HG02885 (cell line): ENCODE results near the gene GPR149.
"Not testable (repeated sequence)": the region's sequence is repeated elsewhere in the genome, so short reads cannot be mapped to it uniquely, and the experiment has no call there.

Experiments
- ATAC-seq: cut with Tn5 transposase; IDR thresholded peaks from one replicate; pipeline ENCODE4 v1.9.1; 2021; ENCODE audit warnings: mild to moderate bottlenecking; ENCODE audit not compliant: unreplicated experiment, poor library complexity

GPR149 gene, protein sequence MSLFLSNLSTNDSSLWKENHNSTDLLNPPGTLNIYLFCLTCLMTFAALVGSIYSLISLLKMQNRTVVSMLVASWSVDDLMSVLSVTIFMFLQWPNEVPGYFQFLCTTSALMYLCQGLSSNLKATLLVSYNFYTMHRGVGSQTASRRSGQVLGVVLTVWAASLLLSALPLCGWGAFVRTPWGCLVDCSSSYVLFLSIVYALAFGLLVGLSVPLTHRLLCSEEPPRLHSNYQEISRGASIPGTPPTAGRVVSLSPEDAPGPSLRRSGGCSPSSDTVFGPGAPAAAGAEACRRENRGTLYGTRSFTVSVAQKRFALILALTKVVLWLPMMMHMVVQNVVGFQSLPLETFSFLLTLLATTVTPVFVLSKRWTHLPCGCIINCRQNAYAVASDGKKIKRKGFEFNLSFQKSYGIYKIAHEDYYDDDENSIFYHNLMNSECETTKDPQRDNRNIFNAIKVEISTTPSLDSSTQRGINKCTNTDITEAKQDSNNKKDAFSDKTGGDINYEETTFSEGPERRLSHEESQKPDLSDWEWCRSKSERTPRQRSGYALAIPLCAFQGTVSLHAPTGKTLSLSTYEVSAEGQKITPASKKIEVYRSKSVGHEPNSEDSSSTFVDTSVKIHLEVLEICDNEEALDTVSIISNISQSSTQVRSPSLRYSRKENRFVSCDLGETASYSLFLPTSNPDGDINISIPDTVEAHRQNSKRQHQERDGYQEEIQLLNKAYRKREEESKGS

GRCh38 chr3:154430014-154430413 lies at the start of gene GPR149:
GPR149 (minus strand) TSS chr3:154430190; CDS start chr3:154429615, 575 bp downstream.
- no peak for ATAC-seq

GRCh38 chr3:154473769-154474168 lies 43.8 kb upstream of the GPR149 start:
- ATAC-seq = no peak

DNA sequence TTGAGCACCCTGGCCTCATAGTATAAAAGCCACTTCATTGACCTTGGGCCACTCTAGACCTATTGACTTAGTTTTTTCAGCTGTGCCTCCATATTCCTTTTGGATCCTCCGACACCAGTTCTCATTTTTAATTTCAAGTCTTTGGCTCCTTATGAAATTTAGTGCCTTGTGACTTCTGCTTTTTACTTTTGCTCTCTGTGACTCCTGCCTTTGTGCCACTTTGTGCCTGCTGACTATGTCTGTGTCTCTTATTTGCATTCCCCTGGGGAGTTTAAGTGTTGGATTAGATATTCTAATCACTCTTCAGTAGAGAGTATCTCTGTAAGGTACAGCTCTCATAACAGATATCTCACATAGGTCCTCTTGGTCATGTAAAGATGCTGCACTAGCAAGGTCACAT lies 39.6 kb upstream of the GPR149 start:
- no peak for ATAC-seq

- ATAC-seq = no peak
Measured at GRCh38 chr3:154464440-154465190, 34.6 kb upstream of the GPR149 start.

GRCh38 chr3:154458560-154458959 lies 28.6 kb upstream of the GPR149 start:
- ATAC-seq = no peak

DNA sequence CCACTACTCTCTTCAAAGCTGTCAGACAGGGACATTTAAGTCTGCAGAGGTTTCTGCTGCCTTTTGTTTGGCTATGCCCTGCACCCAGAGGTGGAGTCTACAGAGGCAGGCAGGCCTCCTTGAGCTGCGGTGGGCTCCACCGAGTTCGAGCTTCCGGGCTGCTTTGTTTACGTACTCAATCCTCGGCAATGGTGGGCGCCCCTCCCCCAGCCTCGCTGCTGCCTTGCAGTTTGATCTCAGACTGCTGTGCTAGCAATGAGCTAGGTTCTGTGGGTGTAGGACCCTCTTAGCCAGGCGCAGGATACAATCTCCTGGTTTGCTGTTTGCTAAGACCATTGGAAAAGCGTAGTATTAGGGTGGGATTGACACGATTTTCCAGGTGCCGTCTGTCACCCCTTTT lies 9.1 kb upstream of the GPR149 start:
- not testable (repeated sequence) for ATAC-seq

DNA sequence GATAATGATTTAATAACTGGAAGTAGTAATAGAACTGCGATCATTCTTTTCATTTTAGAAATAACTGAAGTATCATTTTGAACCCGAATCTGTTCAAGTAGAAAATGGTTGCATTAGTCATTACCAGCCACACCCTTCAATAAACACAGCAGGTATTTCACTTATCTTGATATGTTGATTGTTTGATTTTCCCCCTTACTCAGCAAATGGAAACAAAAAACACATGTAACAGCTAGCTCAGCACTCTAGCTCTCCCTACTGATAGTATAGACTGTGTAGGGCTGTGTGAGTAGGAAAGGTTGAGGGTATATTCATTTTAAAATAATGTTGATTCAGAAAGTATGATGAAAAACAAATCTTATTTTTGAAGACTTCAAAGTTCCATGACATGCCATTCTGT lies 1.1 kb upstream of the GPR149 start:
- no peak for ATAC-seq

DNA sequence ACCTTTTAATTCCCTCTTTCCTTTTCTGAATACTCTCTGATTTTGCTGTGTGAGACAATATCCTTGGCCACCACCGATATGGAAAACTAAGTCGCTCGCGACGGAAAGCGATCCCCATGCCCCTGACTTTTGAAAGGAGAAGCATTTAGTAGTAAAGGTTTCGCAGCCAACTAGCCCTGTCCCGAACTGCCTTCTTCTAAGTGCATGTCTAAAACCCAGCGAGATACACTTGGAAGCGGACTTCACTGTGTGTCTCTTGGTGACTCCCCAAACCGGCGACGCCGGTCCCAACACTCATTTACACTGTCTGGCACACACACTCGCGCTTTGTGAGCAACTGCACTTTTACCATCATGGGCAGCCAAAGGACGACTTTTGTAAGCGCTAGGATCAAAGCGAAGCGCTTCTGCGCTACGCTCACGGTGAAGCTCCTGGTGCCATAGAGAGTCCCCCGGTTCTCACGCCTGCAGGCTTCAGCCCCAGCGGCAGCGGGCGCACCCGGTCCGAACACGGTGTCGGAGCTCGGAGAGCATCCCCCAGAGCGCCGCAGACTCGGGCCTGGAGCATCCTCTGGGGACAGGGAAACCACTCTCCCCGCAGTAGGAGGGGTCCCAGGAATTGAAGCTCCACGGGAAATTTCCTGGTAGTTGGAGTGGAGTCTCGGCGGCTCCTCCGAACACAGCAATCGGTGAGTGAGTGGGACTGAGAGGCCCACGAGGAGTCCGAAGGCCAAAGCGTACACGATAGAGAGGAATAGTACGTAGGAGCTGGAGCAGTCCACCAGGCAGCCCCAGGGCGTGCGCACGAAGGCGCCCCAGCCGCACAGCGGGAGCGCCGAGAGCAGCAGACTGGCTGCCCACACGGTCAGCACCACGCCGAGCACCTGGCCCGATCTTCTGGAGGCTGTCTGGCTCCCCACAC lies 1.4 kb downstream of the GPR149 start:
- no peak for ATAC-seq

DNA sequence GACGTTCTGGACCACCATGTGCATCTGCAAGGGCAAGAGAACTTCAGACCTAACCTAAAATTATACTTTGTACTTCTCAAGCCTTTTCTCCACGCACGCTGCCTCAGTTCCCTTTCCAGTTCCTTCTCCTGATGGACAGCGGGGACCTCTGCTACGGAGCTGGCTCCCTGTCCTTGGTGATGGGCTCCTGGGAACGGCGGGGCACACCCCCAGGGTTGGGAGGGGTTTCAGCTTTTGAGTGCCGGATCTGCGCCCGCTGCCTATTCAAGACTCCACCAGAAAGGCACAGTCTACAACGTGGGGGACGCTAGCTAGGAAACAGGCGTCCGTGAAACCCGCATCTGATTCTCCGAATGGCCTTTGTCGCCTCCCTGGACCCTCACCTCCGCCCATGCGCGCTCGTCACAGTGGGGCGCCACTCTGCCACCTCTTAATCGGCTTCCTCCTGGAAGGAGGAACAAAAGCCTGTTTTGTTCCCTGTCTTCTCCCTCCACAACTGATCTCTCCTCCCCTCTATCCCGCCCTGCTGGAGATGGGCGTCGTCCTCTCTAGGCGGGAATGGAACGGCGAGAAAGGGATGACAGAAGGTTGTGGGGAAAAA lies 2.2 kb downstream of the GPR149 start:
- ATAC-seq = no peak

DNA sequence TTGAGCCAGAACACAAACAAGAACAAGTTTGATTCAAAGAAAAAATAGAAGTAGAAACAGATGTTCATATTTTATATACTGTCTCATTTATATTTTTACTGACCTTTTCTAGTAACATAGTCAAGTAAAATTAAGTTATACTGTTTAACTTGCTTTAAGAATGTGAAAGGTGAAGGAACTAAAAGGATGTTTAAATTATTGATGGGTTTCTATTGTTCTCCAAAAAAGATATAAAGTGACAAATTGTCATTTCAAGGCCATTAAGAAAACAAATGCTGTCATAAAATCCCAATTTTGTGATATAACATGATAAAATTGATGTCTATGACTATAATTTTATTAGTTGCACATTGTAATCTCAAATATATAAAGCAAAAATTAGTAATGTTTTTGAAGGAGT lies 7.3 kb downstream of the GPR149 start:
- no peak for ATAC-seq

- no peak for ATAC-seq
Measured at GRCh38 chr3:154421083-154421482, 8.9 kb downstream of the GPR149 start.

- ATAC-seq = peak; percentile 96
Measured at GRCh38 chr3:154398084-154398967, 31.7 kb downstream of the GPR149 start.

- ATAC-seq = no peak
Measured at GRCh38 chr3:154389861-154390260, 40.1 kb downstream of the GPR149 start.

DNA sequence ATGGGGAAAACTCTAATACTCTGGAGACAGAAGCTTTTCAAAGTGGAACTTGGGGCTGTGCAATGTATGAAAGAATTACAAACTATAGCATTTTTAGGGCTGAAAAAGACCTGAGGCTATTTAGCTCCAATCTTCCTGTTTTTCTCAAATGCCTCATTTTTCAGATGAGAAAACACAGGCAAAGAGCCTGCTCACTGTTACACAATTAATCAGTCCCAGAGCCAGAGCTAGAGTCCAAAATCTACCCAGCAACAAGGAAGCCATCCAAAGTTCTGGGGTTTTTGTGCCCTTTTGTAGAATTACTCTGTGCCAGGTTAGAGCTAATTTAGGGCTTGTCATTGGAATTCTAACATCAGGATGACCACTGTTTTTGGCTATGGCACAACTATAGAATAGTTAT lies 45.5 kb downstream of the GPR149 start:
- no peak for ATAC-seq

- ATAC-seq = no peak
Measured at GRCh38 chr3:154378311-154378710, 51.7 kb downstream of the GPR149 start.

GRCh38 chr3:154367221-154367620 lies 62.8 kb downstream of the GPR149 start:
- ATAC-seq = no peak

DNA sequence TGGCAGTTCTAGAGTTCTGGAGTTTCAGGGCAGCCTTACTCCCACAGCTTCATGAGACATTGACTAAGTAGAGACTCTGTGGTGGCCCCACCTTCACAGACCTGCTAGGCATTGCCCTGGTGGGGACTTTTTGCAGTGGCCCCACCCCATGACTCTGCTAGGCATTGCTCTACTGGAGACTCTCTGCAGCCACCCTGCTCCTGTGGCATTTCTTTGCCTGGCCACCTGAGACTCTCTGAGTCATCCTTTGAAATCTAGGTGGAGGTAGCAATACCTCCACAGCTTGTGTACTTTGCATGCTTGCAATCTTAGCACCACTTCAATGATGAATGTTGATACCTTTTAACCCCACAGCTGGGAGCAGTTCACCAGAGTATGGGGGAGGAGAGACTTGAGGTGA lies 65.1 kb downstream of the GPR149 start:
- ATAC-seq = no peak

GRCh38 chr3:154361099-154361498 lies 68.9 kb downstream of the GPR149 start:
- ATAC-seq = no peak

DNA sequence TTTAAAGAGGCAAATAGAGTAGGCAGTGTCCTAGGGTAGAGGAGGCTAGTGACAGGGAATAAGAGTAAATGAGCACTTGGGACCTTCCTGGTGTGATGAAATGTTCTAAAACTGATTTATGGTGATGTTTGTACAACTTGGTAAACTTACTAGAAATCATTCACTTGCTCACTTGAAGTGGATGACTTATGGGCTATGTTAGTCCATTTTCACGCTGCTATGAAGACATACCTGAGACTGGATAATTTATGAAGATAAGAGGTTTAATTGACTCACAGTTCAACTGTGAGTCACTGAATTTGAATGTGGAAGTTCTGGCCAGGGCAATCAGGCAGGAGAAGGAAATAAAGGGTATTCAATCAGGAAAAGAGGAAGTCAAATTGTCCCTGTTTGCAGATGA lies 74.0 kb downstream of the GPR149 start:
- no peak for ATAC-seq
